HL-60 (cell line): ENCODE data around the gene TAPBPL.
"Not testable (repeated sequence)": the region's sequence is repeated elsewhere in the genome, so short reads cannot be mapped to it uniquely, and the experiment has no call there.

Experiments
- DNase-seq, 2 experiments: peaks; one replicate each; pipeline ENCODE4 v3.0.0-alpha.2; 2010 to 2020; ENCODE audit warnings: low read depth in 1 of 2, low spot score in 1 of 2
- H3K27ac ChIP-seq: fragments of 250-450 bp; sonication (Bioruptor Pico); replicated peaks from 2 replicates; pipeline ENCODE4 v1.5.1; 2020; ENCODE audit warnings: mild to moderate bottlenecking, moderate library complexity
- H3K27me3 ChIP-seq: fragments of 250-450 bp; sonication (Bioruptor Pico); 2 replicates; pipeline ENCODE4 v1.5.1; 2021; ENCODE audit warnings: mild to moderate bottlenecking, moderate library complexity; ENCODE audit not compliant: insufficient read depth, poor library complexity, severe bottlenecking
- H3K4me3 ChIP-seq: replicated peaks from 2 replicates; pipeline ENCODE4 v1.5.1; 2011; ENCODE audit warnings: mild to moderate bottlenecking, control low read depth, low read length; ENCODE audit not compliant: insufficient read depth
- CTCF ChIP-seq: IDR thresholded peaks from one replicate; pipeline ENCODE4 v1.5.1; 2011; ENCODE audit warnings: low read length, control low read depth, inconsistent platforms; ENCODE audit not compliant: insufficient read depth
- GABPA ChIP-seq: IDR thresholded peaks from 2 replicates; pipeline ENCODE4 v1.6.1; 2012; ENCODE audit warnings: low read depth
- POLR2AphosphoS5 ChIP-seq: IDR thresholded peaks from 2 replicates; pipeline ENCODE4 v1.6.1; 2012; ENCODE audit warnings: low read depth
- REST ChIP-seq: IDR thresholded peaks from 2 replicates; pipeline ENCODE4 v1.6.1; 2012; ENCODE audit warnings: low read depth; ENCODE audit not compliant: insufficient replicate concordance
- SPI1 ChIP-seq: IDR thresholded peaks from 2 replicates; pipeline ENCODE4 v1.6.1; 2012; ENCODE audit warnings: low read depth, mild to moderate bottlenecking, borderline replicate concordance

TAPBPL gene

GRCh38 chr12:6465467-6466183, 13.8 kb downstream of the TAPBPL start:
- H3K27ac ChIP-seq, result no peak overlapping the region
- DNase-seq, result peak in 1 of 2 experiments; percentile 58
- H3K4me3 ChIP-seq, result no peak overlapping the region
- no peaks in the 10 kb centered on the region for H3K27me3 ChIP-seq
- no peak for TF ChIP-seq REST
- TF ChIP-seq GABPA, result no peak
- peak; percentile 15; the same call in 1 of the 2 replicates for TF ChIP-seq SPI1
- TF ChIP-seq POLR2AphosphoS5, result no peak
- TF ChIP-seq CTCF, result peak; percentile 91

- TF ChIP-seq GABPA, result no peak
- TF ChIP-seq CTCF, result no peak
- TF ChIP-seq SPI1, result no peak
- TF ChIP-seq REST, result no peak
- TF ChIP-seq POLR2AphosphoS5, result no peak
- H3K27me3 ChIP-seq, result no peaks in the 10 kb centered on the region
- H3K4me3 ChIP-seq, result no peak overlapping the region
- DNase-seq, result no peak
- H3K27ac ChIP-seq, result no peak overlapping the region
Observed at GRCh38 chr12:6466184-6466573, 14.3 kb downstream of the TAPBPL start.

- not testable (repeated sequence) for H3K4me3 ChIP-seq, DNase-seq, H3K27ac ChIP-seq, H3K27me3 ChIP-seq
Observed at GRCh38 chr12:6466751-6467150, 14.9 kb downstream of the TAPBPL start.

- not testable (repeated sequence) for H3K27ac ChIP-seq, DNase-seq, H3K4me3 ChIP-seq, H3K27me3 ChIP-seq
Observed at GRCh38 chr12:6467571-6468282, 15.9 kb downstream of the TAPBPL start.

- DNase-seq, result no peak
- Histone ChIP-seq H3K27ac (no peak overlapping the region), H3K4me3 (no peak overlapping the region), H3K27me3 (no peaks in the 10 kb centered on the region)
- TF ChIP-seq SPI1 (no peak), CTCF (no peak), REST (no peak), POLR2AphosphoS5 (no peak), GABPA (no peak)
Observed at GRCh38 chr12:6468283-6468575, 16.4 kb downstream of the TAPBPL start.
